ENCODE measurements around the gene UBASH3B.

Gene UBASH3B

DNA sequence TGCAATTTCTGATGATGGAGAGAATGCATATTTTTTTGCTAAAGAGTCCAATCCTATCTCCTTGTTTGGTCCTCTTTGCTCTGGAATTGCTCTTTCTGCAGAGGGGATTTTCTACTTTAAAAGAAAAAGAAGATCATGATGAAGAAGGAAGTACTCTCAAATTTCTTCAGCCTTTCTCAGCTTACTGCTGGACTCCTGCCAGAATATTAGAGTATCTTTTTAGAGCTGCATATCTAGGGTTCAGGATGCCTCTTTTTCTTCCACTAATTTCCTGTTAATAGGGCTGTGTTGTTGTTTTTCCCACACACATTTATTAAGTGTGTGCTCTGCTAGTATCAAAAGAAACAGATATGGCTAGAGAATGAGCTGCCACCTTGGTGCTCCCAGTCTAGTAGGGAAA, 18.2 kb downstream of the UBASH3B start:
- TF ChIP-seq, protein P1, sequence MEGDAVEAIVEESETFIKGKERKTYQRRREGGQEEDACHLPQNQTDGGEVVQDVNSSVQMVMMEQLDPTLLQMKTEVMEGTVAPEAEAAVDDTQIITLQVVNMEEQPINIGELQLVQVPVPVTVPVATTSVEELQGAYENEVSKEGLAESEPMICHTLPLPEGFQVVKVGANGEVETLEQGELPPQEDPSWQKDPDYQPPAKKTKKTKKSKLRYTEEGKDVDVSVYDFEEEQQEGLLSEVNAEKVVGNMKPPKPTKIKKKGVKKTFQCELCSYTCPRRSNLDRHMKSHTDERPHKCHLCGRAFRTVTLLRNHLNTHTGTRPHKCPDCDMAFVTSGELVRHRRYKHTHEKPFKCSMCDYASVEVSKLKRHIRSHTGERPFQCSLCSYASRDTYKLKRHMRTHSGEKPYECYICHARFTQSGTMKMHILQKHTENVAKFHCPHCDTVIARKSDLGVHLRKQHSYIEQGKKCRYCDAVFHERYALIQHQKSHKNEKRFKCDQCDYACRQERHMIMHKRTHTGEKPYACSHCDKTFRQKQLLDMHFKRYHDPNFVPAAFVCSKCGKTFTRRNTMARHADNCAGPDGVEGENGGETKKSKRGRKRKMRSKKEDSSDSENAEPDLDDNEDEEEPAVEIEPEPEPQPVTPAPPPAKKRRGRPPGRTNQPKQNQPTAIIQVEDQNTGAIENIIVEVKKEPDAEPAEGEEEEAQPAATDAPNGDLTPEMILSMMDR (conservative IDR thresholded peaks at IDR 0.05; ENCODE audit: control insufficient read depth, insufficient read depth, low read depth, low read length): no peak
- DNase-seq (ENCODE audit: low read depth): peak; percentile 38
- no peak overlapping the region for H3K4me3 ChIP-seq (ENCODE audit: control insufficient read depth, low read depth, low read length)

DNA sequence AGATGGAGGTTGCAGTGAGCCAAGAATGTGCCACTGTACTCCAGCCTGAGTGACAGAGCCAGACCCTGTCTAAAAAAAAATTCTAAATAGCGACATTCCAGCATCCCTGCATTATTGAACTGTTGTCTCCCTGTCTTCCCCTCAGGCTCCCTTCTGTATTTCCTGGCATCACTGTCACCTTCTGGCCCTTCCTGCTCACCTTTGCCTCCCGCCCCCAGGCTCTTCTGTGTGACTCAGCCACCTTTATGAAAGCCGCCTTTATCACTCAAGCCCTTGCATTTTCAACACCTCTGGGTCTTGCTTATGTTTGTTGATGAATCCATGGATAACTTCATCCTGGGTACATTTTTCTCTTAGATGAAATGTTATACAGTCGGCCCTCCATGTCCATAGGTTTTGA, 21.1 kb downstream of the UBASH3B start:
- TF ChIP-seq, protein P1 (conservative IDR thresholded peaks at IDR 0.05; ENCODE audit: control insufficient read depth, insufficient read depth, low read depth, low read length): no peak

DNA sequence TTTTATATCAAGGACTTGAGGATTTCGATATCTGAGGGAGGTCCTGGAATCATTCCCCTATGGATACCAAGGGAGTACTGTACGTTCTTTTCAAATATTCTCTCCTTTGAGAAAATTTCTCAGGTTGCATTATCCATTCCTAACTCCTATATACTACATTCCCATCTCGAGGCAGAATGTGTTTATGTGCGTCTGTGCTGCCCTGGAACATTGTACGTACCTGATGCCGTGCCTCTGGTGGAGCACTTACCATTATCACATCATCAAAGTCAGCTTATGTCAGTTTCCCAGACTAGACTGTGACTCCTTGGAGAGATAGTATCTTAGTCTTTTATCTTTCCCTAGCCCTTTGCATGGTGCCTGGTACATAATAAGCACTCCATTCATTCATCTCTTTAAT, 21.7 kb downstream of the UBASH3B start:
- no peak for DNase-seq (ENCODE audit: low read depth)
- no peak overlapping the region for H3K4me3 ChIP-seq (ENCODE audit: control insufficient read depth, low read depth, low read length)
- TF ChIP-seq, protein P1 (conservative IDR thresholded peaks at IDR 0.05; ENCODE audit: control insufficient read depth, insufficient read depth, low read depth, low read length): no peak

More for the DNA sequence above, 21.1 kb downstream of the UBASH3B start:
- no peak overlapping the region for H3K4me3 ChIP-seq (ENCODE audit: control insufficient read depth, low read depth, low read length)
- no peak for DNase-seq (ENCODE audit: low read depth)

DNA sequence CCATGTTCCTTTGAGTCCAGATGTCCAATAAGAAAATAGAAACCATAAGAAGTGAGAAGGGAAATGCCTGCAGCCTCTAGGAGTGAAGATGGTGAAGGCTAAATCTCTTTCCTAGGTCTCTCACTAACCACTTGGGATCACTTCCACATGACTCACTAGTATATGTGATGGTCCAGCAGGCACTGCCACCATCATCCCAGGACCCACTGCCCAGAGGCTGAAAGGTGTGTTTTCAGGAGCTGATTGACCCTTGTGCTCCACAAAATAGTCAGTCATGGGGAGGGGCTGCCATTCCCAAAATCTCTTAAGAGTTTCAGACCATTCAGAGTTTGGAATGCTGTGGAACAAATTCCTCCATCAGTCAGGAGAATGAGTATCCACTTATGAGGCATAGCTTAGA, 22.9 kb downstream of the UBASH3B start:
- DNase-seq (ENCODE audit: low read depth): no peak
- TF ChIP-seq, protein P1 (conservative IDR thresholded peaks at IDR 0.05; ENCODE audit: control insufficient read depth, insufficient read depth, low read depth, low read length): no peak
- H3K4me3 ChIP-seq (ENCODE audit: control insufficient read depth, low read depth, low read length): no peak overlapping the region

DNA sequence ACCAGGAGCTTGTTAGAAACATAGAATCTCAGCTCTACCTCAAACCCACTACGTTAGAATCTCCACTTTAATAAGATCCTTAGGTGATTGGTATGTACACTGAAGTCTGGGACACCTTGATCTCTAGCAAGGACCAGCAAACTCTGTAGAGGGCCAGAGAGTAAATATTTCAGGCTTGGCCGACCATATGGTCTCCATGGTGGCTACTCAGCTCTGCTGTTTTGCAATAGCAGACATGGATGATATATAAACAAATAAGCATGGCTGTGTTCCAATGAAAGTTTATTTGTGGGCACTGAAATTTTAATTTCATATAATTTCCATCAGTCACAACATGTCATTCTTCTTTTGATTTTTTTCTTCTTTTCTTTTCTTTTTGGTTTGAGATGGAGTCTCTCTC, 23.9 kb downstream of the UBASH3B start:
- no peak for DNase-seq (ENCODE audit: low read depth)
- H3K4me3 ChIP-seq (ENCODE audit: control insufficient read depth, low read depth, low read length): no peak overlapping the region
- TF ChIP-seq, protein P1 (conservative IDR thresholded peaks at IDR 0.05; ENCODE audit: control insufficient read depth, insufficient read depth, low read depth, low read length): no peak

DNA sequence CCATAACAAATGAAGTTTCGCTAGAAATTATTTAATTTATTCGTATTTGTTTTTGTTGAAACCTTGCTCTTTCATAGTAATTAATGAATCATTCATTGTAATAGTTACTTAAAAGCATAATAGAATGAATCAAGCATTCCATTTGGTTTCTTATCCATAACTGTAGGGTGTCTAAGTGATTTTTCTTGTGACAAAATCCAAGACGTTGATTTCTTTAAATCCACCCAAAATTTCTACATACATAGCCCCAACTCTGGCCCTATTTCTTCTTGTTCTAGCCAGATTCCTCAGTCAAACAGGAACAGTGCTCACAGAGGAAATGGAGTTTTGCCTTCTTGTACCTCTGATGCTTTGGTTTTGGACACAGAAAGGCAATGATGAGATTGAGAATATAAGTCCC, 25.5 kb downstream of the UBASH3B start:
- TF ChIP-seq, protein P1 (conservative IDR thresholded peaks at IDR 0.05; ENCODE audit: control insufficient read depth, insufficient read depth, low read depth, low read length): no peak
- H3K4me3 ChIP-seq (ENCODE audit: control insufficient read depth, low read depth, low read length): no peak overlapping the region
- DNase-seq (ENCODE audit: low read depth): peak; percentile 25

DNA sequence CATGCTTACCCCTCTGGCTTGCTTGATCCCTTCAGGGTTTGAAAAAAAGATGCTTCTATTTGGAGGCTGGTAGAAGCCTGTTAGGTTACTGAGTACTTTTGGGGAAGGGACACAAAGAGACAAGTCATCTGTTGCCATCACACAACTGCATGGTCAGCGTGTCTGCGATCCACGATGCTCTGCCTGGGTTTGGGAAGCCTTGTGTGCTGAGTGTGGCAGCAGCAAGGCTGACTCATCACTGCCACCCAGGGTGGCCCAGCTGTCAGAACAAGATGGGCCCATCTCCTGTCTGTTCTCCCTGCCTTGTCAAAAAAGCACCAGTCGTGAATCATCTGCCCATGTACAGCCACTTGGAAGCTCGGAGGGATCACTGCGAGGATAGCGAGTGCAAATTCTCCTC, 26.2 kb downstream of the UBASH3B start:
- TF ChIP-seq, protein P1 (conservative IDR thresholded peaks at IDR 0.05; ENCODE audit: control insufficient read depth, insufficient read depth, low read depth, low read length): no peak
- H3K4me3 ChIP-seq (ENCODE audit: control insufficient read depth, low read depth, low read length): no peak overlapping the region
- DNase-seq (ENCODE audit: low read depth): no peak
